Tibial nerve (tissue), 3 donors: Measurements from ENCODE around the gene KPNA3.

Source experiments
- POLR2A ChIP-seq, 2 donors: fragments of 450-650 bp; IDR thresholded peaks; one replicate each; pipeline ENCODE4 v1.6.1; 2017; ENCODE audit warnings: antibody characterized with exemption in 2 of 2, mild to moderate bottlenecking in 2 of 2, moderate library complexity in 2 of 2
- TF ChIP-seq, protein P1 (sequence below), 5 experiments: fragments of 200-600 bp in 3 of 5; fragments of 450-650 bp in 2 of 5; sonication (generic) in 3 of 5; IDR thresholded peaks; one replicate each; pipeline ENCODE4 v1.5.1; 2016 to 2019; ENCODE audit warnings: antibody characterized with exemption in 5 of 5, mild to moderate bottlenecking in 3 of 5, moderate library complexity in 2 of 5

DNA sequence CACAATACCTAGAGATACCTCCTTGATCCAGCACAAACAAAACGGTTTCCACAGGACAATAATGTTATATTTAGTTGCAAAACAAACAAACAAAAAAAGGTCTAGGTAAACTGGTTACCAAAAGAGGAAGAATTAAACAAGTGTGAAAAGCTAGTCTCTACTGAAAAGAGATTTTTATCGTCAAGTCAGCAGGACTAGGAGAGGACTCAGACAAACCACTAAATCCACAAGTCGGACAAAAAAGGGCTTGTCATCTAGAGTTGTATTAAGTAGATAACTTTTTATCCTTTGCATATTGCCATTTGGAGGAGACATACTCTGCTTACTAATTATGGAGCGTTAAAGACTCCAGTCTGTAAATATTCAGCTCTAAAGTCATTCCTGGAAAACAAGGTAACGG lies 9.9 kb upstream of the KPNA3 start:
- TF ChIP-seq, protein P1, sequence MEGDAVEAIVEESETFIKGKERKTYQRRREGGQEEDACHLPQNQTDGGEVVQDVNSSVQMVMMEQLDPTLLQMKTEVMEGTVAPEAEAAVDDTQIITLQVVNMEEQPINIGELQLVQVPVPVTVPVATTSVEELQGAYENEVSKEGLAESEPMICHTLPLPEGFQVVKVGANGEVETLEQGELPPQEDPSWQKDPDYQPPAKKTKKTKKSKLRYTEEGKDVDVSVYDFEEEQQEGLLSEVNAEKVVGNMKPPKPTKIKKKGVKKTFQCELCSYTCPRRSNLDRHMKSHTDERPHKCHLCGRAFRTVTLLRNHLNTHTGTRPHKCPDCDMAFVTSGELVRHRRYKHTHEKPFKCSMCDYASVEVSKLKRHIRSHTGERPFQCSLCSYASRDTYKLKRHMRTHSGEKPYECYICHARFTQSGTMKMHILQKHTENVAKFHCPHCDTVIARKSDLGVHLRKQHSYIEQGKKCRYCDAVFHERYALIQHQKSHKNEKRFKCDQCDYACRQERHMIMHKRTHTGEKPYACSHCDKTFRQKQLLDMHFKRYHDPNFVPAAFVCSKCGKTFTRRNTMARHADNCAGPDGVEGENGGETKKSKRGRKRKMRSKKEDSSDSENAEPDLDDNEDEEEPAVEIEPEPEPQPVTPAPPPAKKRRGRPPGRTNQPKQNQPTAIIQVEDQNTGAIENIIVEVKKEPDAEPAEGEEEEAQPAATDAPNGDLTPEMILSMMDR (IDR thresholded peaks at IDR 0.05): no peak
- no peak for TF ChIP-seq POLR2A (IDR thresholded peaks at IDR 0.05)
